Ovary (tissue), 3 donors: ENCODE results near the gene PTH1R.

ENCODE experiments used
- POLR2A ChIP-seq: fragments of 450-650 bp; IDR thresholded peaks from one replicate; pipeline ENCODE4 v1.6.1; 2017; ENCODE audit warnings: antibody characterized with exemption, mild to moderate bottlenecking, moderate library complexity
- TF ChIP-seq, protein P1 (sequence below), 3 donors: fragments of 450-650 bp in 2 of 3; fragments of 200-600 bp in 1 of 3; IDR thresholded peaks; one replicate each; pipeline versions ENCODE4 v1.5.1 to v1.8.0; 2016 to 2022; ENCODE audit warnings: antibody characterized with exemption in 3 of 3, mild to moderate bottlenecking in 1 of 3
- donor health status: DM: no; HTN: no; CAD: no.

DNA sequence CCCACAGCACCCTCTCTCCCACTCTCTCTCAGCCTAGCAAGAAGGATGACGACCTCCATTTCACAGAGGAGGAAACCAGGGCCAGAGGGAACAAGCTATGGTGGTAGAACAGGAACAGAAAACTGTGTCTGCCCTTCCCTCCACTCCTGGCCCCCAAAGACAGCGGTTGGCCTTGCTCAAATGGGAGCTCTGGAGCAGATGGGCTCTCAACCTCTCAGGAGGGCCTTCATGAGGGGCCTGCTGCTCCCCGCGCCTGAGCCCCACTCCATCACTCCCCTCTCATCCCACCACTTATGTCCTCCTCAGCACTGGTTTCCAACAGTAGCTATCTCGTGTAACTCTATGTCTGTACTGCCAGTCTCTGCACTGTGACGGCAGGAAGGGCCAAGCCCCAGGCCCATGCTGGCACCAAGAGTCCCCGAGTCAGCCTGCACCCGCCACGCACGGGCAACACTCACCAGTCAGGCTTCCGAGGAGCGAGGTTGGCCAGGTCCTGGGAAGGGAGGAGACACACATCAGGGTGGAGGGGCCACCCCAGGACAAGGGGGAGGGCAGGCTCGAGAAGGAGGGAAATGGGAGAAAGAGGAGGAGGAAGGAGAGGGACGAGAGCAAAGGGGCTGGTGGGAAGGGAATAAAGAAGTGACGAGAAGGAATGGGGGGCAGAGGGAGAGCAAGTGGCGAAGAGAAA lies 45.5 kb downstream of the PTH1R start:
- TF ChIP-seq, protein P1, sequence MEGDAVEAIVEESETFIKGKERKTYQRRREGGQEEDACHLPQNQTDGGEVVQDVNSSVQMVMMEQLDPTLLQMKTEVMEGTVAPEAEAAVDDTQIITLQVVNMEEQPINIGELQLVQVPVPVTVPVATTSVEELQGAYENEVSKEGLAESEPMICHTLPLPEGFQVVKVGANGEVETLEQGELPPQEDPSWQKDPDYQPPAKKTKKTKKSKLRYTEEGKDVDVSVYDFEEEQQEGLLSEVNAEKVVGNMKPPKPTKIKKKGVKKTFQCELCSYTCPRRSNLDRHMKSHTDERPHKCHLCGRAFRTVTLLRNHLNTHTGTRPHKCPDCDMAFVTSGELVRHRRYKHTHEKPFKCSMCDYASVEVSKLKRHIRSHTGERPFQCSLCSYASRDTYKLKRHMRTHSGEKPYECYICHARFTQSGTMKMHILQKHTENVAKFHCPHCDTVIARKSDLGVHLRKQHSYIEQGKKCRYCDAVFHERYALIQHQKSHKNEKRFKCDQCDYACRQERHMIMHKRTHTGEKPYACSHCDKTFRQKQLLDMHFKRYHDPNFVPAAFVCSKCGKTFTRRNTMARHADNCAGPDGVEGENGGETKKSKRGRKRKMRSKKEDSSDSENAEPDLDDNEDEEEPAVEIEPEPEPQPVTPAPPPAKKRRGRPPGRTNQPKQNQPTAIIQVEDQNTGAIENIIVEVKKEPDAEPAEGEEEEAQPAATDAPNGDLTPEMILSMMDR (IDR thresholded peaks at IDR 0.05) = no peak
- TF ChIP-seq POLR2A = no peak
